HG03175 (cell line): ENCODE results near the gene GPR39.
"Not testable (repeated sequence)": the region's sequence is repeated elsewhere in the genome, so short reads cannot be mapped to it uniquely, and the experiment has no call there.

Experiments
- ATAC-seq: cut with Tn5 transposase; IDR thresholded peaks from one replicate; pipeline ENCODE4 v1.9.1; 2021; ENCODE audit warnings: mild to moderate bottlenecking, moderate library complexity; ENCODE audit not compliant: unreplicated experiment

Gene GPR39

DNA sequence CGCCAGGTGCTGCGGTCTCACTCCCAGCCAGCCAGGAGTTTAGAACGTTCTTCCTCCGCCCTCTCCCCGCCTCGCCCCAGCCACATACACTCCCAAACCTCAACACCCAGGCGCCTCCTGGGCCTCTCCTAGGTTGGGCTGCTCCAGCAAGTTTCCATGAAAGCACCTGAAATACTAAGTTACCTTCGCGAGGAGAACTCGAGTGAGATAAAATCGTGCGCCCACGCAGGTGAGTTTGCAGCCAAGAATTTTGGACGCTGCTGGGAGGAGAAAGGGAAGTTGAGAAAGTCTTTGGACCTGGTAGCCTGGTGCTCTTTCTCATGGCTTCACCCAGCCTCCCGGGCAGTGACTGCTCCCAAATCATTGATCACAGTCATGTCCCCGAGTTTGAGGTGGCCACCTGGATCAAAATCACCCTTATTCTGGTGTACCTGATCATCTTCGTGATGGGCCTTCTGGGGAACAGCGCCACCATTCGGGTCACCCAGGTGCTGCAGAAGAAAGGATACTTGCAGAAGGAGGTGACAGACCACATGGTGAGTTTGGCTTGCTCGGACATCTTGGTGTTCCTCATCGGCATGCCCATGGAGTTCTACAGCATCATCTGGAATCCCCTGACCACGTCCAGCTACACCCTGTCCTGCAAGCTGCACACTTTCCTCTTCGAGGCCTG lies at the start of gene GPR39:
Gene GPR39, plus strand, starts transcription at position 83 of the 673 bp plus-strand sequence.
- ATAC-seq: no peak

DNA sequence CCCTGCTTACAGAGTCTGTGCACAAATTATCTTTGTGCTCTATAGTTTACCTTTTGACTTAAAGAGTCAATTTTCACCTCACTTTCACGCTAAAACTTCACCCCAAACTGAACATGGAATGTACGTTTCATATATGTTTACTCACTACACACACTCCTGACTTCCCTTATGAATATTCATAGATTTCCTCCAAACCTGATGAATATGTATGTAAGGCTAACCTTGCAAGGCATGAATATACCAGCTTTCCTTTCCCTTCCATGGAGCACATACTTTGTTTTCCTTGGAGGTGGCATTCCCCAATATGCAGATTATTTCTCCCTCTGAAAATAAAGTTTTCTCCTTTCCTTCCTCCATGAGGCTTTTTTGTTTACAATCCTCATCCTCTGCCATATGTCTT lies 48.4 kb upstream of the GPR39 start:
- no peak for ATAC-seq

DNA sequence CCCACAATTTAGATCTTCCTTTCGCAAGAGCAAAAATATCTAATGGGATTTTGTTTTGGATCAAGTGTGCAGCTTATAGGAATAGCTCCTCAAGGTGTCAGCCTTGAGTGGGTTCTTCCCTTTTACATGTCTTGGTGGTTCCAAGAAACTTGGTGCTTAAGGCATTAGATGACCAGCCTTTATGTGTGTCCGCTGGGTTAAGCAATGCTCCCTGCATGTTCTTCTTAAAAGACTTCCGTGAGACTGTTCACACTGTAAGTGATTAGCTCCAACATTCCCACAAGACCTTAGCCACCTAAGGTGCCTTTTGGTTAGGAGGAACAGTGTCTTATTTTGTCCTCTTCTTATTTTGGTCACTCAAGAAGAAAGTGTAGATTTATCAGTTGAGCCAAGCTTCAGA lies 44.3 kb upstream of the GPR39 start:
- no peak for ATAC-seq

DNA sequence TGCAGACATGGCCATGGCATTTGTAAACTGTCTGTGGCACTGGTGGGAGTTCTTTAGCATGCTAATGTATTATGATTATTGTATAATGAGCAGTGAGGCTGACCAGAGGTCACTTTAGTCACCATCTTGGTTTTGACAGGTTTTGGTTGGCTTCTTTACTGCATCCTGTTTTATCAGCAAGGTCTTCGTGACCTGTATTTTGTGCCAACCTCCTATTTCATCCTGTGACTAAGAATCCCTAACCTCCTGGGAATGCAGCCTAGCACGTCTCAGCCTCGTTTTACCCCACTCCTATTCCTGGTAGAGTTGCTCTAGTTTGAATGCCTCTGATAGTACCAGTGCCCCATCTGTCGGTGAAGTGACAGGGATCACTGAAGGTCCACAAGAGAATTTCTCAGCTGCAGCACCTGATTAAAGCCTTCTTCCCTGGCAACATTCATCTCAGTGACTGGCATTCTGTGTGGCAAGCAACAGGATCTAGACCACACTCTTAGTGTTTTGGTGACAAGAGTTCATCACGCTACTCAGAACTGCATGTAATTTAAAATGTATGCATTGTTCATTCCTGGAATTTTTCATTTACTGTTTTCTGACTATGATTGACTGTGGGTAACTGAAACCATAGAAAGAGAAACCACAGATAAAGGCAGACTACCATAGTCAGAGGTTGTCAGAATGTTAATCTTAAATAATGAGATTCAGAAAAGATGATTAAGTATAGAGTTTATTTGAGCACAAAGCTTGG lies 43.0 kb upstream of the GPR39 start:
- ATAC-seq: no peak

DNA sequence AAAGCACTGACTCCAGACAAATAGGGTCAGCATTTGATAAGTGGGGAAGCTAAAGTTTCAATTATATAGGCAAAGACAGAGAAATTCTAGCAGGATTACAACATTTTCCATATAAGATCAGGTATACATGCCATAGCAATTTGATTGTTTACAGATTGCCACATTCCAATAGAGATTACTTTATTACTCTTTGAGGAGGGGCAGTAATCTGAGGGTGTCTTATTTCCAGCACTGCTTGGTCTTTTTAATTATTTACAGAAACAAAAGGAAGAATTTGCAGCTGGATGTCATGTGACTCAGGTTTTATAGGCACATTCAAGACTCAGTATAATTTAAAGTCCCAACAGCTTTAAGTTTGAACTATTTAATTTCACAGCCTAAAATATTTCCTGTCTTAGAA lies 42.5 kb upstream of the GPR39 start:
- ATAC-seq: no peak

DNA sequence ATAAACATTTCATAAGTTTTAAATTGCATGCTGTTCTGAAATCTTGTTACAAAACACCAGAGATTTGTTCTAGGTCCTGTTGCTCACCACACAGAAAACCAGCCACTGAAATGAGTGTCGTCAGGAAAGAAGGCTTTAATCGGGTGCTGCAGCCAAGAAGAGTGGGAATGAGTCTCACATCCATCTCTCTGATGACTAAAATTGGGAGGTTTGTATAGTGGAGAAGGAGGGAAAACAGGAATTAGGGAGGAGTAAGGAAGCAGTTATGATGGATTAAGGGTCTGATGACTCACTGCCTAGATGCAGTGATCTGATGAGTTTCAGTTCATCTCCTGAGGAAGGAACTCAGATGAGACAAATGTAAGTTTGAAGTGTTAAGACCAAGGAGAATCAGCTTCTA lies 42.1 kb upstream of the GPR39 start:
- no peak for ATAC-seq

DNA sequence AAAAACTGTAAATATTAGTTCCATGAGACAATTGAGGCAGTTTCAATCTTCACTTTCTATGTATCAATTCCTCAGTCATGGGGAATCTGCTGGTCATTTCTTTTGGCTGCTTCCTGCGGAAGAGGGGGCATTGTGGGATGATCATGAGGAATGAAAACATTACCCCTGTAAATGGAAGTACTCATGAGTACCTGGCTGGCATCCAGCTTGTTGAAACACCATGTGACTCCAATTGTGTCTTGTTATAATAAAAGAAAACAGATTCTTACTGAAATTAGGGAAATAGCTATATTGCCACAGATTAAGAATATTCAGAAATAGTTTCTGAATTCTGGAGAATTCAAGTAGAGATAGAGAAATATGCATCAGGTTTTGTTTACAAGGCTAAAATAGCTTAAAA lies 41.6 kb upstream of the GPR39 start:
- ATAC-seq: no peak

DNA sequence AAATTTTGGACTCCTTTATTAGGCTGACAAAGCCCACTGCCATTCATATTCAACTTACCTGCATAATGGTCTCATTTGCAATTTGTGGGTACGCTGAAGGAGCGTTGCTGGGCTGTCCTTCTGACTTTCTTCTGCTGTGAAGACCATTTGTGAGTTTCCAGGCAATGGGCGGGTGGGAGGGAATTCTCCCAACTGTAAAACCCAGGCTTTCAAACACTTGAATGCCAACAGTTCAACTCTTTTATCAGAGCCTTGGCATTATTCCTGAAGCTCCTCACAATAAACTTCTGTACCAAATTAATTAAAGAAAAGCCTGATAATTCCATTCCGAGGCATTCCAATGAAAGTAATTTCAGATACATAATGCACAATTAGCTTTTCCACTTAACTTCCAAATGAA lies 35.2 kb upstream of the GPR39 start:
- no peak for ATAC-seq

DNA sequence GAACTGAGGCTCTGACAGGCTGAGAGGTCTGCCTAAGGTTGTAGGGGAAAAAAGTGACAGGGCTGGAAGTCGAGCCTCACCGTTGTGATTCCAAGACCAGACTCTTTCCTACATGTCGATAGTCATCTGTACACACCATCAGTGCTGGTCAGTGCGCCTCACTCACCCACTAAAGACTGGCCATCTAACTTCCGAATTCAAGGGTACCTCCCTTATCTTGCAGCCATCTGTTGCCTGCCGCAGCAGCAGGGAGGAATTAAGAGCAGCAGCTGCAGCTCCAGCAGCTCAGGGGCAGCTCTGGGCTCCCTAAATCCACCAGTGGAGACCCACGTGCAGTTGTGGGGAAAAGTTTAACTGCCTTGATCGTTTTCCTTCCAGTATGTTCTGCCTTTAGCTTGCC lies 32.6 kb upstream of the GPR39 start:
- no peak for ATAC-seq

DNA sequence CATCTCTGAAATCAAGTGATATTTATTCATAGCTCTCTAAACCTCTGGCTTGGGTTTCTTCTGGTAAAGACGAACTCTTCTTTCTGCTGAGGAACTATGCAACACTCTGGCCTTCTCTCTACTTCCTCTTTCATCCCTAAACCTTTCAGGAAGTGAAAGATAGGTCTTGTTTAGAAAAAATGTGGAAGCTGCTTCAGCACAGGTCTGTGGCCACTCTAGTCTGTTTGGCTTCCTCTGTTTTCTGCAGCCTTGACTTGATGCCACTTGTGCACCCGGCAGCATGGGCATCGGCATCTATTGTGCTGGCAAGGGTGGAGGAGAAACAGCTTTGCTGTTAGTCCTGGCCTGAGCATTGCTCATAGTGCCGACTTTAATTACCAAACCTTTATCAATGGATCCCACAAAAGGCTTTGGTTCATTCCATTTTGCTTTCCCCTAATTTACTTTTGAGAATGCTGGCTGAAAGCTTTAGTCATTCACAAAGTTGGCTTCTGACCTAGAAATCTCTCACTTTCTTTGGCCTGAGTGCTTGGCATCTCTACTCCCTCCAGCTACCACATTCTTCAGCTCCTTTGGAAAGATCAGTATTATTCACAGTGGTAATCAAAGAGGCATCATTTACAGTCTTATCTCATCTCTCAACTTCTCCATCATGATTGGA lies 32.0 kb upstream of the GPR39 start:
- no peak for ATAC-seq

DNA sequence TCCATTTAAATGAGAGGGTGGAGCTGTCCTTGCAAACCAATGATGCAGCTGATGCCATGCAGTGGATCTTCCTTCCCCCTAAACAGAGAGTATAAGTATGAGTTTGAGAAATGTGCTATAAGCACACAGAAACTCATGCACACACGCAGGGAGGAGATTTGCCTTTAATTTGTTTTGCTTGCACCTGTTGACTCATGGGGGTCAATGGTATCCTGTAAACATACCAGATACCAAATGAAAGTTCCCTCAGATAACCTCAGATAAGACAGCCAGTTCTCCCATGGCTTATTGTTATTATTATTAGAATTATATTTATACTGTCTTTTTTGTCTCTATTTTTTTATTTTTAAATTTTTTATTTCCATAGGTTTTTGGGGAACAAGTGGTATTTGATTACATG lies 29.5 kb upstream of the GPR39 start:
- no peak for ATAC-seq

DNA sequence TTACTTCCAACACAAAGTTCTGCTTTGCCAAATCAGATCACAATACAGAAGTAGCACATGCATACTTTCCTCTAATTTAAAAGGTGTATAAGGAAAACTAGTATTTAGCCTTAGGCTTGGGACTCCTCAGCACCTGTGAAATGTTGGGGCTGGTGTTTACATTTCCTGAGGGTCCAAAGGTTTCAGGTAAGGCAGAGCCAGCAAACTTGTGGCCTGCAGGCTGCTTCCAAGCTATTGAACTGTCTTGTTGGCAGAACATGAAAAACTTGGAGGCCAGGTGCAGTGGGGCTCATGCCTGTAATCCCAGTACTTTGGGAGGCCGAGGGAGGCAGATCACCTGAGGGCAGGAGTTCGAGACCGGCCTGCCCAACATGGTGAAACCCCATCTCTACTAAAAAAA lies 26.5 kb upstream of the GPR39 start:
- ATAC-seq: no peak

DNA sequence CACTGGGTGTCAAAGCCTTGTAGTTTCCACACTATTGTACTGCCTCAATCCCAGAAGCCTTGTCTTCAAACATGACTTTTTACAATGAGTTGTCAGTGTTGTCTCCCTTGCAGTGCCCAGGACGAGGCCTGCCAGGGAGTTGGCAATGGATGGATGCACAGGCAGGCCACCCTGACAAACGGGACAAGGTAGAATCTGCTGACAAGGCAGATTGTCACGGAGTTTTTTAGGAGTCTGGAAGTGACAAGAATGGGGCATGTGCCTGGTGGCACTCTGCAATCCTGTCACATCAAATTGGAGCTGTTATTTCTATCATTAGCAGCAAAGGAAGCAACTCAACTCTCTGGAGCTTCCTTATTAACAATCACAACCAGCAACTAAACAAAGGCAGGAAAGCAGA lies 25.2 kb upstream of the GPR39 start:
- no peak for ATAC-seq

DNA sequence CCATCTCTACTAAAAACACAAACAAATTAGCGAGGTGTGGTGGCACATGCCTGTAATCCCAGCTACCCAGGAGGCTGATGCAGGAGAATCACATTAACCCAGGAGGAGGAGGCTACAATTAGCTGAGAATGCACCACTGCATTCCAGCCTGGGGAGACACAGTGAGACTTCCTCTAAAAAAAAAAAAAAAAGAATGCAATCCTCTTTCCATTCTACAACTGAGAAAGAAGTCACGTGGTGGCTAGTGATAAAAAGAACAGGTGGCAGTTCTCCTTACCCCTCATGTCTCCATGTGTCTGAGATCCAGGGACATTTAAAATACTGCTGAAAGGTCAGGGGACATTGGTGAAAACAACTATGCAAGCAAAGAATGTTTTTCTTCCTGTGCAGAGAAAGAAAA lies 24.4 kb upstream of the GPR39 start:
- no peak for ATAC-seq

DNA sequence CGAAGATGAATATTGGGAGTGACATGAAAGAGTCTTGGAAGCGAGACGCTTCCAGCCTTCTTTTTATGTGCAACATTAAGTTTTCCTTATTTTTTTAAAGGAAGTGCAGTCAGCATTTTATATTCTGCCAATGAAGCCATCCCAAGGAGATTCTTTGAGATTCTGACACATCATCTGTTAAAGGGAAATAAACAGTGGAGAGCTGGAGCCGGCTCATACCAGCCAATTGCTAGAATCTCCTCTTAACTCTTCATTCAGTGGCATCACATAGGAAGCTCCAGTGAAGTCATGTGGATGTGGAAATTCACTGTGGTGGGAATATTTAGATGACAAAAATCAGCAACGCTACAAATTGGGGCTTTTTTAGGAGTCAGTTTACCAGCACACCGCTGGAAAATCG lies 23.7 kb upstream of the GPR39 start:
- ATAC-seq: no peak

DNA sequence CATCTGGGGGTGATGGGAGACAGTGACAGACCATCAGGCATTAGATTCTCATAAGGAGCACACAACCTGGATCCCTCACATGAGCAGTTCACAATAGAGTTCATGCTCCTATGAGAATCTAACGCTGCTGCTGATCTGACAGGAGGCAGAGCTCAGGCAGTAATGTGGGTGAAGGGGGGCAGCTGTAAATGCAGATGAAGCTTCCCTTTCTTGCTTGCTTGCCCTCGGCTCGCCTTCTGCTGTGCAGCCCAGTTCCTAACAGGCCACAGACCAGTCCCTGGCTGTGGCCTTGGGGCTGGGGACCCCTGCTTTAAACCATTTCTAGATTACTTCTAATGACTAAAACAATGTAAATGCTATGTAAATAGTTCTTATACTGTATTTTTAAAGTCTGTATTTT lies 19.6 kb upstream of the GPR39 start:
- ATAC-seq: not testable (repeated sequence)

DNA sequence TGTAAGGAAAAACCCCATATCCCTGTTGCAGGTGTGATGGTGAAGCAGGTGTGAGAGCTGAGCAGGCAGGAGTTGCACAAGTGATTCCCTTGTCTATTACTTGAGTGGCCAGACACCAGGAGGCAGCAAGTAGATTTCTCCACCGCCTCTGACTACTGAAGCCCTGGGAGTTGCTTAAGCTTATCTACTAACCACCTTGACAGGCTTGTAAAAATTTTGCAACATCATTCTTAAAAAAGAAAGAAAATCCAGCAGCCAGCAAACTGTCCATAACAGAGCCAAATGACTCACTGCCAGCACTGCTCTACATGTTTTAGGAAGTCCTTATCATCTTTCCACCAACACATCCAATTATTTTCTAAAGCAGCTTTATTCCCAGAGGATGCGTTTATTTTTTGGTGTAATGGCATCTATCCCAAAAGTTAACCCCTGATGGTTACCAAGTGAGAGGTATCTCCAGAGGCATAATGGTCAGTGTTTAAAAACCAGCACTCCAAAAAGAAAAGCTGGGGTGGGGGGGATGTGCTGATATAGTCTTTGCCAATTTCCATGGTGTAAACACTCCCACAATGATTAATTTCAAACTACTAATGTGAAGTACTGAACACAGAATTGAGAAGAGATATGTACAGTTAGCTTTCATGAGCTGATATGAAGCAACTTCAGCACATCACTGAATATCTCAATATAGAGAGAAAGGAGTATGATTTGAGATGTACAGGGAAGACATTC lies 16.3 kb upstream of the GPR39 start:
- no peak for ATAC-seq

DNA sequence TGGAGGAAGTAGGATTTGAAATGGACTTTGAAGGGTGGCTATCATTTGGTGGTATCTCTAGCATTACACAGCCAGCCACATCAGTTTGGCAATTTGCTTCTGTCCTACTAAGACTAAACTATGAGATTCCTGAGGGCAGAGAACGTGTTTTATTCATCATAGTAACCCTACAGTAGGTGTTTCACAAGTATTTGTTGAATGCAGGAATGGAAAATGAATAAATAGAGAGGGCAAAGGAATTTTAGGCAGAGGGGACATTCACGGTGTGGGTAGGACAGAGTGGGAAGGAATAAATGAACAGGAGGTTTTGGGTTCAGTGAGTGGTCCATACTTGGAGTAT lies 15.7 kb upstream of the GPR39 start:
- ATAC-seq: no peak

DNA sequence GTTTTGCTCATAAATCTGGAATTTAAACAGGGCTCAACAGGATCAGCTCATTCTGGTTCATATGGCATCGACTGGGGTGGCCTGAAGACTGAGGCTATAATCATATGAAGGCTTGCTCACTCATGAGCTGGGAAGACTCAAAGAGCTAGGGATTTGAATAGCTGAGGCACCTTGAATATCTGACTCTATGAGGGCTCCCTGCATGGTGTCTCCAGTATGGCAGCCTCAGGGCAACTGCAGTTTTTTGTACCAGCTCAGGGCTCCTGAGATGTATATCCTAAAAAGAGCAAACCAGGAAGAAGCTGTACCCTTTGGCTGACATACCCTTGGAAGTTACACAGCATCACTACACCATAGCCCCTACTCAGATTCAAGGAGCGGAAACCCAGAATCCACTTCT lies 15.3 kb upstream of the GPR39 start:
- ATAC-seq: no peak

DNA sequence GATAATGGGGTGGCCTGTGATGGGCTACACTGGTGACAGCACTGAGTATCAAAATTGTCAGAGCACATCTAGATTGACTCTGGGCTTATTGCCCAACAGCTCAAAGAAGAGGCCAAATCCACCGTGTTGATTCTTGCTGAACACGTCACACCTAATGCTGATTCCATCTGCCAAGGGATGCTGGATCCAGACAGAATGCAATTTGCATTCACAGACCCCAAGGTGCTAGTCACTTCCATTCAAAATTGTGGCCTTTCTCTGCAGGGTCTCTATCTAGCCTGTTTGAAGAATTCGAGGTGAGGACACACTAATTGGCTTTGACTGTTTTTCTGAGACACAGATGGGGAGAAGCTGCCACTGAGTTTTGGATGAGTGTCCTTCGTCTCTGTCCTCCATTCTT lies 13.5 kb upstream of the GPR39 start:
- ATAC-seq: no peak

DNA sequence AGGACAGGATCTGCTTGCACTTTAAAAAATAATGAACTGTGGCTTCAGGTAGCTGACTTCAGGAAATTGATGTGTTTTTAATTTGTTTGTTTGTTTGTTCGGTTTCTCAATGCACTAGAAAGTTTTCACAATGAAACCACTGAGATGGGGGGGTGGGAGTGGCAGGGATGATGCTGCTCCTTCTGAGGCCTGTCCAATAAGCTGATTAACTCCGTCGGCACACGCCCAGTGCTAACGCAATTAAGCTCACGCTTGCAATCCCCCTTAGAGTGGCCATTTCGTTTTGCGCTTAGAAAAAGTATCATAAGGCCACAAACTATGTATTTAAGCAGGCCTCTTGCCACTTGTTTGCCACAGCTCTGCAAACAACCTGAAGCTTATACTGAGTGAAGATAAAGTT lies 12.5 kb upstream of the GPR39 start:
- no peak for ATAC-seq

DNA sequence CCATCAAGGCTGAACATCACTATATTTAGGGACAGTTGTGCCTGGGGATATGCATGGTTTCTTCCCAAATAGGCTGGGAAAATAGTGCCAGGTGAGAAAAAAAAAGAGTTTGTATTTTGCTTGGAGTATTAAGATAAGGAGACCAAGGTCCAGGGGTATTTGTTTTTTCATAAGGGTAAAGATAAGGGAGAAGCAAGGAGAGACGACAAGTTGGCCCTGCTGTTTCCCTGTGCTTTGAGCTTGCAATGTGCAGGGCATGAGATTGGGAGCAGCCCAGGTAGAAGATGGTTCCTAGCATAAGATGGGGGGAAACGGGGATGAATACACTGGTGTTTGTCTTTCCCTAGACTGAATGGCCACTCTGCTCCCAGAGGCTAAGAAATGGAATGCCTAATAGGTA lies 8.8 kb upstream of the GPR39 start:
- ATAC-seq: no peak
